K562 (cell line): Measurements from ENCODE around the gene CNNM2. TPM values are rescaled to one million over a fixed set of nuclear protein-coding genes. Genes with fewer than 3 reads are reported as not detected.
A peak's percentile ranks its signal among the peaks of the same experiment; 100 is the strongest.

ENCODE experiments used
- ARID2 ChIP-seq: fragments of 450-650 bp; IDR thresholded peaks from 2 replicates; pipeline ENCODE4 v1.6.1; 2017; ENCODE audit warnings: antibody characterized with exemption, mild to moderate bottlenecking
- CTBP1 ChIP-seq: fragments of 450-650 bp; IDR thresholded peaks from 2 replicates; pipeline ENCODE4 v1.6.1; 2016; ENCODE audit warnings: borderline replicate concordance
- CUX1 ChIP-seq: fragments of 200-800 bp; sonication (Bioruptor generic); IDR thresholded peaks from 2 replicates; pipeline ENCODE4 v1.6.1; 2016; ENCODE audit warnings: missing genetic modification characterization, missing compliant biosample characterization
- ETV6 ChIP-seq, 3 experiments: fragments of 150-350 bp in 1 of 3; sonication (generic) in 1 of 3; formaldehyde crosslinking in 1 of 3; IDR thresholded peaks; 2 replicates each; pipeline versions ENCODE4 v1.6.1 to v1.8.0; 2014 to 2022; ENCODE audit warnings: borderline replicate concordance in 2 of 3, low read depth in 2 of 3, antibody characterized with exemption in 1 of 3, low read length in 1 of 3, mild to moderate bottlenecking in 1 of 3, missing genetic modification reagents in 1 of 3
- FOXA1 ChIP-seq: fragments of 450-650 bp; IDR thresholded peaks from 2 replicates; pipeline ENCODE4 v1.6.1; 2016; ENCODE audit warnings: mild to moderate bottlenecking, borderline replicate concordance
- GABPA ChIP-seq: fragments of 200-800 bp; sonication (Bioruptor generic); conservative IDR thresholded peaks from 2 replicates; pipeline ENCODE4 v1.6.1; 2016; ENCODE audit warnings: low read depth, missing genetic modification characterization, missing compliant biosample characterization
- MAFK ChIP-seq: IDR thresholded peaks from 2 replicates; pipeline ENCODE4 v1.6.1; 2011; ENCODE audit warnings: low read length, improper control_type of control experiment
- NCOR1 ChIP-seq: fragments of 450-650 bp; IDR thresholded peaks from 2 replicates; pipeline ENCODE4 v1.6.1; 2016; ENCODE audit warnings: mild to moderate bottlenecking, moderate library complexity
- PURB ChIP-seq: sonication (generic); formaldehyde crosslinking; IDR thresholded peaks from 2 replicates; pipeline ENCODE4 v1.9.0; 2021; ENCODE audit warnings: low read depth, mild to moderate bottlenecking, missing genetic modification reagents
- RBM17 ChIP-seq: fragments of 200-400 bp; formaldehyde crosslinking; IDR thresholded peaks from 2 replicates; pipeline ENCODE4 v1.6.1; 2017; ENCODE audit warnings: low read depth, mild to moderate bottlenecking, low read length, borderline replicate concordance
- SMARCE1 ChIP-seq: fragments of 450-650 bp; IDR thresholded peaks from 2 replicates; pipeline ENCODE4 v1.7.1; 2016; ENCODE audit warnings: mild to moderate bottlenecking
- TAF9B ChIP-seq: fragments of 450-650 bp; IDR thresholded peaks from 2 replicates; pipeline ENCODE4 v1.6.1; 2018; ENCODE audit warnings: mild to moderate bottlenecking; ENCODE audit not compliant: partially characterized antibody
- TCF3 ChIP-seq: sonication (generic); formaldehyde crosslinking; IDR thresholded peaks from 2 replicates; pipeline ENCODE4 v1.4.0; 2020; ENCODE audit warnings: mild to moderate bottlenecking, missing genetic modification reagents
- USF1 ChIP-seq: sonication (generic); formaldehyde crosslinking; IDR thresholded peaks from 2 replicates; pipeline ENCODE4 v1.9.0; 2022; ENCODE audit warnings: mild to moderate bottlenecking, missing genetic modification reagents
- ZBTB1 ChIP-seq: sonication (generic); formaldehyde crosslinking; IDR thresholded peaks from 2 replicates; pipeline ENCODE4 v1.8.1; 2023; ENCODE audit warnings: missing genetic modification reagents, low read depth, mild to moderate bottlenecking, borderline replicate concordance
- polyA plus RNA-seq, 8 experiments: library from polyadenylated mRNA; depleted of rRNA in 4 of 8; stranded (reverse) in 5 of 8; unstranded in 3 of 8; fragments of >200 nt; fragmentation: Nextera tagmentation in 2 of 8; fragmentation: Illumina TruSeq in 1 of 8; extraction: Ambion mirVana in 2 of 8; extraction: Trizol in 1 of 8; gene quantifications; 2 replicates each; pipeline versions ENCODE4 v1.2.1 to v1.2.3, GENCODE V29; 2011 to 2014; ENCODE audit warnings: inconsistent platforms in 1 of 8, missing spikeins in 1 of 8
- total RNA-seq, 7 experiments: library from RNA; depleted of rRNA in 6 of 7; stranded (reverse); fragments of >200 nt in 6 of 7; fragmentation: Illumina TruSeq in 2 of 7; extraction: Trizol in 2 of 7; gene quantifications; 2 replicates each; pipeline versions ENCODE4 v1.2.1 to v1.2.3, GENCODE V29; 2011 to 2021; ENCODE audit warnings: low replicate concordance in 1 of 7
- TF ChIP-seq, protein P1 (sequence below): fragments of 250-450 bp; sonication (Bioruptor Pico); IDR thresholded peaks from 2 replicates; pipeline ENCODE4 v1.5.0; 2020; ENCODE audit warnings: mild to moderate bottlenecking, borderline replicate concordance
- TF ChIP-seq, protein P2 (sequence below): fragments of 250-450 bp; sonication (Bioruptor Pico); IDR thresholded peaks from 2 replicates; pipeline ENCODE4 v1.4.0; 2020; ENCODE audit warnings: mild to moderate bottlenecking, moderate library complexity

The CNNM2 gene
- total and polyA plus RNA-seq, 9 of the 15 experiments (the other 6 are each of a cell fraction or from before 2014, with no cell fraction given) = 0.21 to 5.0 (median 1.3) TPM

DNA sequence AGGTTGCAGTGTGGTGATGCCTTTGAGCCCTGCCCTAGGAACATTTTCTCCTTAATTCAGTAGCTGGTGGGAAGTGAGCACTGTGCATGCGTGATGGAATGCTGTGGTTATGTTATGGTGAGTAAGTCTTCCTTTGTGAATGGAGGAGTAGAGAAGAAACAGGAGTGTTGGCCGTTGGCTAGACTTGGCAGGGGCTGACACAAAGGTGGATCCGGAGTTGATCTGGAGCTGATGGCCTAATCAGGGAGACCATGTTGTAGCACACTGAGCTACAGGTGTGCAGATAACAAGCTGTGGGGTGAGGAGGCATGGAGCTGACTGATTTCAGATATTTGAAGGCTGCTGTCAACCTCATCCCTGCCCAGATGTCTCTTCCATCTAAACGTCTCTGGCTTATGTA is 122.3 kb downstream of the CNNM2 start (continued):
- TF ChIP-seq CUX1 (CRISPR knock-in tag) (no peak), TAF9B (no peak), FOXA1 (no peak), TCF3 (CRISPR knock-in tag) (peak; percentile 87), ZBTB1 (CRISPR knock-in tag) (no peak), PURB (no peak), RBM17 (no peak), MAFK (no peak), ETV6 (IDR thresholded peaks at IDR 0.05; ENCODE audit: borderline replicate concordance in 1 of 2, low read depth in 2 of 2, low read length in 1 of 2) (no peak), ETV6 (CRISPR knock-in tag; IDR thresholded peaks at IDR 0.05; ENCODE audit: borderline replicate concordance) (no peak), CTBP1 (peak; percentile 54; the same call in 1 of the 2 replicates), NCOR1 (peak; percentile 75), GABPA (tag) (no peak), USF1 (CRISPR knock-in tag) (no peak), SMARCE1 (no peak), ARID2 (no peak)
- TF ChIP-seq, protein P1, sequence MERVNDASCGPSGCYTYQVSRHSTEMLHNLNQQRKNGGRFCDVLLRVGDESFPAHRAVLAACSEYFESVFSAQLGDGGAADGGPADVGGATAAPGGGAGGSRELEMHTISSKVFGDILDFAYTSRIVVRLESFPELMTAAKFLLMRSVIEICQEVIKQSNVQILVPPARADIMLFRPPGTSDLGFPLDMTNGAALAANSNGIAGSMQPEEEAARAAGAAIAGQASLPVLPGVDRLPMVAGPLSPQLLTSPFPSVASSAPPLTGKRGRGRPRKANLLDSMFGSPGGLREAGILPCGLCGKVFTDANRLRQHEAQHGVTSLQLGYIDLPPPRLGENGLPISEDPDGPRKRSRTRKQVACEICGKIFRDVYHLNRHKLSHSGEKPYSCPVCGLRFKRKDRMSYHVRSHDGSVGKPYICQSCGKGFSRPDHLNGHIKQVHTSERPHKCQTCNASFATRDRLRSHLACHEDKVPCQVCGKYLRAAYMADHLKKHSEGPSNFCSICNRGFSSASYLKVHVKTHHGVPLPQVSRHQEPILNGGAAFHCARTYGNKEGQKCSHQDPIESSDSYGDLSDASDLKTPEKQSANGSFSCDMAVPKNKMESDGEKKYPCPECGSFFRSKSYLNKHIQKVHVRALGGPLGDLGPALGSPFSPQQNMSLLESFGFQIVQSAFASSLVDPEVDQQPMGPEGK = no peak
- TF ChIP-seq, protein P2, sequence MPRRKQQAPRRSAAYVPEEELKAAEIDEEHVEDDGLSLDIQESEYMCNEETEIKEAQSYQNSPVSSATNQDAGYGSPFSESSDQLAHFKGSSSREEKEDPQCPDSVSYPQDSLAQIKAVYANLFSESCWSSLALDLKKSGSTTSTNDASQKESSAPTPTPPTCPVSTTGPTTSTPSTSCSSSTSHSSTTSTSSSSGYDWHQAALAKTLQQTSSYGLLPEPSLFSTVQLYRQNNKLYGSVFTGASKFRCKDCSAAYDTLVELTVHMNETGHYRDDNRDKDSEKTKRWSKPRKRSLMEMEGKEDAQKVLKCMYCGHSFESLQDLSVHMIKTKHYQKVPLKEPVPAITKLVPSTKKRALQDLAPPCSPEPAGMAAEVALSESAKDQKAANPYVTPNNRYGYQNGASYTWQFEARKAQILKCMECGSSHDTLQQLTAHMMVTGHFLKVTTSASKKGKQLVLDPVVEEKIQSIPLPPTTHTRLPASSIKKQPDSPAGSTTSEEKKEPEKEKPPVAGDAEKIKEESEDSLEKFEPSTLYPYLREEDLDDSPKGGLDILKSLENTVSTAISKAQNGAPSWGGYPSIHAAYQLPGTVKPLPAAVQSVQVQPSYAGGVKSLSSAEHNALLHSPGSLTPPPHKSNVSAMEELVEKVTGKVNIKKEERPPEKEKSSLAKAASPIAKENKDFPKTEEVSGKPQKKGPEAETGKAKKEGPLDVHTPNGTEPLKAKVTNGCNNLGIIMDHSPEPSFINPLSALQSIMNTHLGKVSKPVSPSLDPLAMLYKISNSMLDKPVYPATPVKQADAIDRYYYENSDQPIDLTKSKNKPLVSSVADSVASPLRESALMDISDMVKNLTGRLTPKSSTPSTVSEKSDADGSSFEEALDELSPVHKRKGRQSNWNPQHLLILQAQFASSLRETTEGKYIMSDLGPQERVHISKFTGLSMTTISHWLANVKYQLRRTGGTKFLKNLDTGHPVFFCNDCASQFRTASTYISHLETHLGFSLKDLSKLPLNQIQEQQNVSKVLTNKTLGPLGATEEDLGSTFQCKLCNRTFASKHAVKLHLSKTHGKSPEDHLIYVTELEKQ = no peak
